ENCODE measurements around the gene TP53TG5. TPM values are rescaled to one million over a fixed set of nuclear protein-coding genes. Genes with fewer than 3 reads are reported as not detected.
A peak's percentile ranks its signal among the peaks of the same experiment; 100 is the strongest.

The TP53TG5 gene
- polyA plus RNA-seq, 1 experiment, result not detected

GRCh38 chr20:45358282-45359068 lies 19.6 kb downstream of the TP53TG5 start:
- DNase-seq (ENCODE audit: low read depth), result peak; percentile 72
- Histone ChIP-seq H3K27me3 (ENCODE audit: control insufficient read depth, insufficient read depth, low read length) (no peaks in the 10 kb centered on the region), H3K36me3 (ENCODE audit: control insufficient read depth, insufficient read depth, low read length) (no peaks in the 10 kb centered on the region), H3K4me3 (ENCODE audit: low read depth, low read length) (no peak overlapping the region)
- ChIA-PET CTCF (interaction anchor here (0.6 to 6.0 kb wide), 8 partner anchors 15 to 79 kb away, joined by 3 to 75 read pairs (median 6); no protein-coding TSS in a partner anchor), POLR2A (interaction anchor here (0.6 kb wide), 2 partner anchors 78 to 85 kb away, joined by 3 to 4 read pairs; no protein-coding TSS in a partner anchor)
- TF ChIP-seq CTCF (IDR thresholded peaks at IDR 0.05; ENCODE audit: insufficient read depth, low read depth, low read length), result no peak

- H3K4me3 ChIP-seq (ENCODE audit: low read depth, low read length), result no peak overlapping the region
- H3K36me3 ChIP-seq (ENCODE audit: control insufficient read depth, insufficient read depth, low read length), result no peaks in the 10 kb centered on the region
- TF ChIP-seq CTCF (IDR thresholded peaks at IDR 0.05; ENCODE audit: insufficient read depth, low read depth, low read length), result no peak
- POLR2A ChIA-PET, result no interaction called here
- H3K27me3 ChIP-seq (ENCODE audit: control insufficient read depth, insufficient read depth, low read length), result no peaks in the 10 kb centered on the region
- no peak for DNase-seq (ENCODE audit: low read depth)
- CTCF ChIA-PET, result interaction anchor here (1.0 to 1.5 kb wide), 3 partner anchors 19 to 34 kb away, joined by 3 to 4 read pairs (median 3); no protein-coding TSS in a partner anchor
Measured at GRCh38 chr20:45355209-45356084, 22.7 kb downstream of the TP53TG5 start.

- POLR2A ChIA-PET, result no interaction called here
- no peak overlapping the region for H3K4me3 ChIP-seq (ENCODE audit: low read depth, low read length)
- no peaks in the 10 kb centered on the region for H3K27me3 ChIP-seq (ENCODE audit: control insufficient read depth, insufficient read depth, low read length)
- no peak for DNase-seq (ENCODE audit: low read depth)
- CTCF ChIA-PET, result interaction anchor here (0.6 to 1.5 kb wide), 5 partner anchors 12 to 34 kb away, joined by 3 to 4 read pairs (median 3); no protein-coding TSS in a partner anchor
- no peak for TF ChIP-seq CTCF (IDR thresholded peaks at IDR 0.05; ENCODE audit: insufficient read depth, low read depth, low read length)
- H3K36me3 ChIP-seq (ENCODE audit: control insufficient read depth, insufficient read depth, low read length), result no peaks in the 10 kb centered on the region
Measured at GRCh38 chr20:45354423-45355208, 23.5 kb downstream of the TP53TG5 start.

- no peak for DNase-seq (ENCODE audit: low read depth)
Measured at GRCh38 chr20:45353746-45354145, 24.4 kb downstream of the TP53TG5 start.

More at GRCh38 chr20:45353746-45354145, 24.4 kb downstream of the TP53TG5 start:
- no peak overlapping the region for H3K4me3 ChIP-seq (ENCODE audit: low read depth, low read length)
- no peaks in the 10 kb centered on the region for H3K36me3 ChIP-seq (ENCODE audit: control insufficient read depth, insufficient read depth, low read length)
- ChIA-PET CTCF (interaction anchor here (0.6 to 0.9 kb wide), 2 partner anchors 12 to 17 kb away, joined by 3 read pairs; no protein-coding TSS in a partner anchor), POLR2A (no interaction called here)
- no peaks in the 10 kb centered on the region for H3K27me3 ChIP-seq (ENCODE audit: control insufficient read depth, insufficient read depth, low read length)
- TF ChIP-seq CTCF (IDR thresholded peaks at IDR 0.05; ENCODE audit: insufficient read depth, low read depth, low read length), result no peak
